Adrenal gland (tissue), 12 donors: ENCODE results near the gene AIF1L. TPM values are rescaled to one million over a fixed set of nuclear protein-coding genes. Genes with fewer than 3 reads are reported as not detected.

Experiments used
- DNase-seq, 7 donors: peaks; one replicate each; pipeline ENCODE4 v3.0.0-alpha.2; 2019 to 2020
- H3K27ac ChIP-seq, 5 donors: fragments of 200-600 bp; sonication (generic) in 4 of 5; 1 replicate in 3 of 5; 2 replicates in 2 of 5; pipeline versions ENCODE4 v1.5.1 to v1.8.0; 2016 to 2020; ENCODE audit warnings: mild to moderate bottlenecking in 1 of 5
- H3K27me3 ChIP-seq: fragments of 200-600 bp; 2 replicates; pipeline ENCODE4 v1.8.0; 2021
- H3K36me3 ChIP-seq, 2 donors: fragments of 200-600 bp; replicated peaks in 1 of 2; 1 replicate in 1 of 2; 2 replicates in 1 of 2; pipeline versions ENCODE4 v1.5.1 to v1.8.0; 2018 to 2022
- H3K4me1 ChIP-seq, 2 donors: fragments of 200-600 bp; replicated peaks in 1 of 2; 1 replicate in 1 of 2; 2 replicates in 1 of 2; pipeline versions ENCODE4 v1.5.1 to v1.8.0; 2018 to 2021
- H3K4me3 ChIP-seq, 4 donors: fragments of 200-600 bp; sonication (generic) in 3 of 4; one replicate each; pipeline ENCODE4 v1.5.1; 2016 to 2018
- H3K9me3 ChIP-seq, 3 donors: fragments of 200-600 bp; sonication (generic) in 1 of 3; replicated peaks in 1 of 3; 1 replicate in 2 of 3; 2 replicates in 1 of 3; pipeline versions ENCODE4 v1.5.1 to v1.8.0; 2016 to 2021
- CTCF ChIP-seq, 6 experiments: fragments of 450-650 bp in 4 of 6; fragments of 200-600 bp in 2 of 6; sonication (generic) in 1 of 6; IDR thresholded peaks; 1 replicate in 5 of 6; 2 replicates in 1 of 6; pipeline versions ENCODE4 v1.5.1 to v1.8.0; 2016 to 2021; ENCODE audit warnings: antibody characterized with exemption in 6 of 6, mild to moderate bottlenecking in 2 of 6, moderate library complexity in 1 of 6
- POLR2A ChIP-seq, 2 donors: fragments of 450-650 bp; IDR thresholded peaks; one replicate each; pipeline ENCODE4 v1.6.1; 2017; ENCODE audit warnings: antibody characterized with exemption in 2 of 2, mild to moderate bottlenecking in 2 of 2, moderate library complexity in 1 of 2
- WGBS, 4 donors: extraction: QIAGEN DNeasy Blood & Tissue Kit in 2 of 4; methylation state at CpG; one replicate each; pipeline versions ENCODE4 v1.1.5 to v1.1.7; 2013 to 2017; 5-methylcytosine and 5-hydroxymethylcytosine counted together
- intact Hi-C, 2 donors: fragments of 100-400 bp; cut with DNase I; formaldehyde crosslinking; loops; one replicate each; pipeline versions ENCODE4 v1.14.1 to v1.15.0; 2022 to 2023
- polyA plus RNA-seq, 3 donors: library from polyadenylated mRNA; stranded (reverse); fragments of 200-250 nt in 2 of 3; fragments of 350-450 nt in 1 of 3; fragmentation: Illumina TruSeq in 1 of 3; extraction: RNeasy Lipid Tissue Mini Kit (QIAGEN cat#74804) in 1 of 3; gene quantifications; one replicate each; pipeline ENCODE4 v1.2.3, GENCODE V29; 2013 to 2014
- total RNA-seq, 9 donors: library from RNA; depleted of rRNA in 4 of 9; stranded (reverse); fragments of >200 nt in 4 of 9; fragments of 120-200 nt in 1 of 9; fragmentation: NEBNext Ultra II Directional in 1 of 9; extraction: Animal tissue kit (Norgen Biotek cat#: 25700) in 1 of 9; gene quantifications; one replicate each; pipeline versions ENCODE4 v1.1.0 to v1.2.4, GENCODE V29; 2013 to 2023
- donor health status: healthy with polysubstance abuse.
- donor health status: Bipolar disorder and iron deficiency.
- donor health status: DM: yes; HTN: yes; CAD: no.
- donor health status: DM: no; HTN: no; CAD: no.
- donor health status: DM: no; HTN: no; CAD: no.
- donor health status: DM: yes; HTN: yes; CAD: no.

AIF1L gene
- total and polyA plus RNA-seq, 12 donors, result 2.1 to 19.2 (median 5.7) TPM

- DNase-seq, result no peak
- Histone ChIP-seq H3K36me3 (peaks cover 0 to 65% of the 10 kb centered on the region in 2 donors), H3K4me1 (no peaks in the 10 kb centered on the region), H3K27ac (no peak overlapping the region), H3K9me3 (no peaks in the 10 kb centered on the region), H3K27me3 (no peaks in the 10 kb centered on the region), H3K4me3 (no peak overlapping the region)
- TF ChIP-seq POLR2A (IDR thresholded peaks at IDR 0.05), result no peak
- TF ChIP-seq CTCF (IDR thresholded peaks at IDR 0.05), result no peak
- WGBS, 4 donors, result 95 to 98% (median 98%) methylated on average over 4 of the region's 4 CpGs
- intact Hi-C loops, result no loop called here
These were observed 66.6 kb downstream of the AIF1L start for GRCh38 chr9:131162886-131163285.

GRCh38 chr9:131165523-131165922 is 69.2 kb downstream of the AIF1L start:
- Histone ChIP-seq H3K9me3 (no peaks in the 10 kb centered on the region), H3K27ac (no peak overlapping the region), H3K36me3 (peaks cover 0 to 54% of the 10 kb centered on the region in 2 donors), H3K4me3 (no peak overlapping the region), H3K27me3 (no peaks in the 10 kb centered on the region), H3K4me1 (no peaks in the 10 kb centered on the region)
- TF ChIP-seq CTCF (IDR thresholded peaks at IDR 0.05) (no peak), POLR2A (IDR thresholded peaks at IDR 0.05) (no peak)
- intact Hi-C loops, result no loop called here
- no peak for DNase-seq

- H3K4me1 ChIP-seq, result no peaks in the 10 kb centered on the region
- no peak for DNase-seq
- no peaks in the 10 kb centered on the region for H3K27me3 ChIP-seq
- TF ChIP-seq CTCF (IDR thresholded peaks at IDR 0.05), result no peak
- 75 to 82% (median 80%) methylated on average over 6 of the region's 6 CpGs for WGBS, 4 donors
- peaks cover 0 to 47% of the 10 kb centered on the region in 2 donors for H3K36me3 ChIP-seq
- no peaks in the 10 kb centered on the region for H3K9me3 ChIP-seq
- intact Hi-C loops, result no loop called here
- no peak overlapping the region for H3K27ac ChIP-seq
- no peak overlapping the region for H3K4me3 ChIP-seq
These were observed 70.9 kb downstream of the AIF1L start for GRCh38 chr9:131167146-131167692.

GRCh38 chr9:131167936-131168335 is 71.6 kb downstream of the AIF1L start:
- WGBS, 4 donors, result 77 to 97% (median 92%) methylated on average over 4 of the region's 4 CpGs
- intact Hi-C loops, result no loop called here

More at GRCh38 chr9:131167936-131168335, 71.6 kb downstream of the AIF1L start:
- Histone ChIP-seq H3K9me3 (no peaks in the 10 kb centered on the region), H3K4me3 (no peak overlapping the region), H3K36me3 (peaks cover 0 to 40% of the 10 kb centered on the region in 2 donors), H3K27ac (no peak overlapping the region), H3K4me1 (no peaks in the 10 kb centered on the region), H3K27me3 (no peaks in the 10 kb centered on the region)
- no peak for TF ChIP-seq CTCF (IDR thresholded peaks at IDR 0.05)
- TF ChIP-seq POLR2A (IDR thresholded peaks at IDR 0.05), result no peak
- no peak for DNase-seq
